Mesothelial cell of epicardium (in vitro differentiated cells): Measurements from ENCODE around the gene SLC25A1. TPM values are rescaled to one million over a fixed set of nuclear protein-coding genes. Genes with fewer than 3 reads are reported as not detected.

Experiments used
- DNase-seq, 2 experiments: peaks; one replicate each; pipeline ENCODE4 v3.0.0; 2021; ENCODE audit warnings: low spot score in 2 of 2; ENCODE audit not compliant: unreplicated experiment in 2 of 2
- H3K27ac Mint-ChIP-seq: 2 replicates; pipeline ENCODE4 v1.8.0; 2021; ENCODE audit warnings: mixed read lengths
- H3K27me3 Mint-ChIP-seq: 2 replicates; pipeline ENCODE4 v1.8.0; 2021; ENCODE audit warnings: low read depth, mixed read lengths
- H3K36me3 Mint-ChIP-seq: 2 replicates; pipeline ENCODE4 v1.8.0; 2021; ENCODE audit warnings: mixed read lengths
- H3K4me1 Mint-ChIP-seq: 2 replicates; pipeline ENCODE4 v1.8.0; 2021; ENCODE audit warnings: mixed read lengths
- H3K4me3 Mint-ChIP-seq: 2 replicates; pipeline ENCODE4 v1.8.0; 2021; ENCODE audit warnings: mild to moderate bottlenecking, moderate library complexity, mixed read lengths
- H3K9me3 Mint-ChIP-seq: 2 replicates; pipeline ENCODE4 v1.8.0; 2021; ENCODE audit warnings: mixed read lengths
- CTCF ChIP-seq: fragments of 200-600 bp; sonication (generic); IDR thresholded peaks from one replicate; pipeline ENCODE4 v1.5.0; 2021; ENCODE audit warnings: antibody characterized with exemption; ENCODE audit not compliant: unreplicated experiment
- total RNA-seq: library from RNA; stranded (reverse); gene quantifications from 3 replicates; pipeline ENCODE4 v1.2.1, GENCODE V29; 2021

SLC25A1 gene
- total RNA-seq, 1 donor from 2014 or later: 73.6 TPM

- no peak for DNase-seq
- Mint-ChIP-seq H3K36me3 (peaks cover 8% of the 10 kb centered on the region), H3K4me3 (no peak overlapping the region), H3K9me3 (no peaks in the 10 kb centered on the region), H3K27me3 (no peaks in the 10 kb centered on the region), H3K4me1 (no peaks in the 10 kb centered on the region), H3K27ac (no peak overlapping the region)
- no peak for TF ChIP-seq CTCF
These were observed 46.0 kb upstream of the SLC25A1 start for GRCh38 chr22:19224557-19224956.

- TF ChIP-seq CTCF: no peak
- Mint-ChIP-seq H3K27ac (no peak overlapping the region), H3K27me3 (no peaks in the 10 kb centered on the region), H3K4me3 (no peak overlapping the region), H3K4me1 (no peaks in the 10 kb centered on the region), H3K9me3 (no peaks in the 10 kb centered on the region), H3K36me3 (peaks cover 8% of the 10 kb centered on the region)
- DNase-seq: no peak
These were observed 45.1 kb upstream of the SLC25A1 start for GRCh38 chr22:19223617-19224016.

- H3K4me3 Mint-ChIP-seq: no peak overlapping the region
- no peaks in the 10 kb centered on the region for H3K4me1 Mint-ChIP-seq
- H3K27me3 Mint-ChIP-seq: no peaks in the 10 kb centered on the region
- H3K27ac Mint-ChIP-seq: no peak overlapping the region
- DNase-seq: no peak
- TF ChIP-seq CTCF: no peak
- H3K36me3 Mint-ChIP-seq: peaks cover 8% of the 10 kb centered on the region
- no peaks in the 10 kb centered on the region for H3K9me3 Mint-ChIP-seq
These were observed 44.6 kb upstream of the SLC25A1 start for GRCh38 chr22:19223110-19223509.

GRCh38 chr22:19222242-19223005 is 43.9 kb upstream of the SLC25A1 start:
- no peaks in the 10 kb centered on the region for H3K9me3 Mint-ChIP-seq
- no peak overlapping the region for H3K27ac Mint-ChIP-seq
- DNase-seq: no peak
- H3K4me1 Mint-ChIP-seq: peaks cover 2% of the 10 kb centered on the region
- H3K27me3 Mint-ChIP-seq: no peaks in the 10 kb centered on the region
- H3K4me3 Mint-ChIP-seq: no peak overlapping the region
- H3K36me3 Mint-ChIP-seq: peaks cover 7% of the 10 kb centered on the region
- TF ChIP-seq CTCF: no peak

- Mint-ChIP-seq H3K36me3 (peaks cover 7% of the 10 kb centered on the region), H3K4me3 (no peak overlapping the region), H3K4me1 (peaks cover 2% of the 10 kb centered on the region), H3K27me3 (no peaks in the 10 kb centered on the region), H3K9me3 (no peaks in the 10 kb centered on the region), H3K27ac (no peak overlapping the region)
- TF ChIP-seq CTCF: no peak
- no peak for DNase-seq
These were observed 42.3 kb upstream of the SLC25A1 start for GRCh38 chr22:19220867-19221266.
